Endodermal cell (in vitro differentiated cells): ENCODE results near the gene PAK1. TPM values are rescaled to one million over a fixed set of nuclear protein-coding genes. Genes with fewer than 3 reads are reported as not detected.

Experiments used
- DNase-seq: peaks from one replicate; pipeline ENCODE4 v3.0.0-alpha.2; 2017
- H3K27ac ChIP-seq: 2 replicates; pipeline ENCODE4 v1.5.1; 2013; ENCODE audit warnings: mild to moderate bottlenecking, low read depth, low read length, moderate library complexity
- H3K27me3 ChIP-seq: 2 replicates; pipeline ENCODE4 v1.6.1; 2013; ENCODE audit warnings: mild to moderate bottlenecking, low read length, moderate library complexity; ENCODE audit not compliant: insufficient read depth, control insufficient read depth, poor library complexity, severe bottlenecking
- H3K36me3 ChIP-seq: 2 replicates; pipeline ENCODE4 v1.7.0; 2013; ENCODE audit warnings: mild to moderate bottlenecking, low read length, moderate library complexity; ENCODE audit not compliant: control insufficient read depth, insufficient read depth
- H3K4me1 ChIP-seq: one replicate; pipeline ENCODE4 v1.7.0; 2013; ENCODE audit warnings: low read length; ENCODE audit not compliant: control insufficient read depth, insufficient read depth
- H3K4me3 ChIP-seq: 2 replicates; pipeline ENCODE4 v1.5.1; 2013; ENCODE audit warnings: mild to moderate bottlenecking, low read length, moderate library complexity
- H3K9ac ChIP-seq: 2 replicates; pipeline ENCODE4 v1.6.1; 2013; ENCODE audit warnings: mild to moderate bottlenecking, low read length, moderate library complexity; ENCODE audit not compliant: poor library complexity, severe bottlenecking; ENCODE audit errors: extremely low read depth
- H3K9me3 ChIP-seq: 2 replicates; pipeline ENCODE4 v1.6.1; 2013; ENCODE audit warnings: mild to moderate bottlenecking, low read length, moderate library complexity; ENCODE audit not compliant: control insufficient read depth
- H3K27ac Mint-ChIP-seq: 2 replicates; pipeline ENCODE4 v1.8.0; 2020; ENCODE audit warnings: mixed read lengths
- H3K27me3 Mint-ChIP-seq: 2 replicates; pipeline ENCODE4 v1.8.0; 2021; ENCODE audit warnings: mild to moderate bottlenecking, mixed read lengths; ENCODE audit not compliant: insufficient read depth
- H3K36me3 Mint-ChIP-seq: 2 replicates; pipeline ENCODE4 v1.8.0; 2020; ENCODE audit warnings: low read depth, mixed read lengths
- H3K4me1 Mint-ChIP-seq: 2 replicates; pipeline ENCODE4 v1.8.0; 2020; ENCODE audit warnings: mixed read lengths
- H3K4me3 Mint-ChIP-seq: 2 replicates; pipeline ENCODE4 v1.8.0; 2020; ENCODE audit warnings: mild to moderate bottlenecking, moderate library complexity, mixed read lengths
- H3K9me3 Mint-ChIP-seq: 2 replicates; pipeline ENCODE4 v1.8.0; 2020; ENCODE audit warnings: mild to moderate bottlenecking, mixed read lengths
- CTCF ChIP-seq: fragments of 200-600 bp; sonication (generic); conservative IDR thresholded peaks from 2 replicates; pipeline ENCODE4 v1.5.0; 2021; ENCODE audit warnings: antibody characterized with exemption, mild to moderate bottlenecking
- WGBS, 2 experiments: methylation state at CpG; one replicate each; pipeline versions ENCODE4 v1.1.5 to v1.1.7; 2013; ENCODE audit warnings: missing lambda C conversion rate in 2 of 2, mixed read lengths in 1 of 2; ENCODE audit not compliant: insufficient coverage in 1 of 2, insufficient read length in 1 of 2; 5-methylcytosine and 5-hydroxymethylcytosine counted together
- total RNA-seq, 2 donors: library from RNA; stranded (reverse); fragmentation: NEBNext Ultra II Directional in 1 of 2; extraction: Animal tissue kit (Norgen Biotek cat#: 25700) in 1 of 2; gene quantifications; 2 replicates in 1 of 2; 3 replicates in 1 of 2; pipeline ENCODE4 v1.2.1, GENCODE V29; 2021

PAK1 gene
- total RNA-seq, 2 donors from 2014 or later = 91.3 to 94.9 TPM

- H3K36me3 Mint-ChIP-seq = peaks cover 15% of the 10 kb centered on the region
- H3K4me1 ChIP-seq = no peaks in the 10 kb centered on the region
- peaks cover 4% of the 10 kb centered on the region for H3K4me1 Mint-ChIP-seq
- no peak overlapping the region for H3K4me3 ChIP-seq
- no peaks in the 10 kb centered on the region for H3K9me3 Mint-ChIP-seq
- no peak overlapping the region for H3K4me3 Mint-ChIP-seq
- WGBS, 2 experiments = 84 to 93% methylated on average over 2 of the region's 2 CpGs
- no peak for TF ChIP-seq CTCF
- H3K9me3 ChIP-seq = no peaks in the 10 kb centered on the region
- H3K9ac ChIP-seq = no peak overlapping the region
- peaks cover 15% of the 10 kb centered on the region for H3K36me3 ChIP-seq
- no peak overlapping the region for H3K27ac ChIP-seq
- no peak for DNase-seq
- no peaks in the 10 kb centered on the region for H3K27me3 Mint-ChIP-seq
- no peaks in the 10 kb centered on the region for H3K27me3 ChIP-seq
- no peak overlapping the region for H3K27ac Mint-ChIP-seq
Measured at GRCh38 chr11:77318600-77318999, 155.3 kb downstream of the PAK1 start.

DNA sequence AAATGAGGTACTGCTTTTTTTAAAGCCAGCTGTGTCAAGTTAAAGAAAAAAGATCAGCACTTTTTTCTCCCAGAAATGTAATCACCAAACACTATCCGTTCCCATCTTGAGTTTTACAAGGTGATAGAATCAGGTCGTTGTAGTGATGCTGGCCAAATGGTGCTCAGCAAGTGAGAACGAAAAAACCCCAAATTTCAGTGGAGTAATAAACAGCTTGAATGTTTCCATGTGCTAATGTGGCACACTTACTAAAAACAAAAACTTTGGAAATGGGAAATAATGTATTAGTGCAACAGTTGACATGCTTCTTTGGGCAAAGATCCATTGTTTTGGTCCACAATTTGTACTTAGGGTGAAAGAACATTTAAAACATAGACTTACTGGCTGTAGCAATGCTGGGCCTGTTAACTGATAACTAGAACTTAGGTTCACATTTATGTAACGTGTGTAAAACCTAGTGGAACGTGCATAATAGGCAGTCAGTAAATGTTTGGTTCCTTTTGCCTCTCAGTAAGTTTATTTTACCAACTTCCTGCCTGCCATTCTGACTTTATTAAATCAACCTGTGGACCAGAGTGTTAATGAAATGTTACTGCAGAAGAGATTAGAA is 157.1 kb downstream of the PAK1 start:
- no peaks in the 10 kb centered on the region for H3K9me3 ChIP-seq
- H3K27ac ChIP-seq = no peak overlapping the region
- H3K27me3 ChIP-seq = no peaks in the 10 kb centered on the region
- WGBS, 2 experiments = 88 to 94% methylated on average over 4 to 5 of the region's 5 CpGs
- peaks cover 4% of the 10 kb centered on the region for H3K4me1 Mint-ChIP-seq
- peaks cover 7% of the 10 kb centered on the region for H3K36me3 ChIP-seq
- no peak for DNase-seq
- TF ChIP-seq CTCF = no peak
- peaks cover 4% of the 10 kb centered on the region for H3K36me3 Mint-ChIP-seq
- no peak overlapping the region for H3K27ac Mint-ChIP-seq
- no peak overlapping the region for H3K9ac ChIP-seq
- H3K27me3 Mint-ChIP-seq = no peaks in the 10 kb centered on the region
- H3K4me3 ChIP-seq = no peak overlapping the region
- H3K9me3 Mint-ChIP-seq = no peaks in the 10 kb centered on the region
- no peak overlapping the region for H3K4me3 Mint-ChIP-seq
- H3K4me1 ChIP-seq = no peaks in the 10 kb centered on the region

- no peak for TF ChIP-seq CTCF
- H3K4me3 ChIP-seq = no peak overlapping the region
- no peak overlapping the region for H3K4me3 Mint-ChIP-seq
- DNase-seq = no peak
- no peaks in the 10 kb centered on the region for H3K27me3 ChIP-seq
- no peak overlapping the region for H3K27ac Mint-ChIP-seq
- peaks cover 4% of the 10 kb centered on the region for H3K4me1 Mint-ChIP-seq
- no peaks in the 10 kb centered on the region for H3K9me3 ChIP-seq
- H3K4me1 ChIP-seq = no peaks in the 10 kb centered on the region
- H3K9me3 Mint-ChIP-seq = no peaks in the 10 kb centered on the region
- H3K27ac ChIP-seq = no peak overlapping the region
- no peak overlapping the region for H3K9ac ChIP-seq
- H3K36me3 ChIP-seq = no peaks in the 10 kb centered on the region
- no peaks in the 10 kb centered on the region for H3K27me3 Mint-ChIP-seq
- no peaks in the 10 kb centered on the region for H3K36me3 Mint-ChIP-seq
Measured at GRCh38 chr11:77312107-77312506, 161.8 kb downstream of the PAK1 start.
